ENCODE results near the gene CYB5RL.
"Not testable (repeated sequence)": the region's sequence is repeated elsewhere in the genome, so short reads cannot be mapped to it uniquely, and the experiment has no call there.

CYB5RL gene

GRCh38 chr1:54225986-54226559 lies 26.2 kb upstream of the CYB5RL start:
- no peak for DNase-seq (ENCODE audit: low read depth in 2 of 2)

GRCh38 chr1:54225378-54225777 lies 25.5 kb upstream of the CYB5RL start:
- DNase-seq (ENCODE audit: low read depth in 2 of 2) = no peak

GRCh38 chr1:54224233-54224632 lies 24.4 kb upstream of the CYB5RL start:
- DNase-seq (ENCODE audit: low read depth in 2 of 2) = no peak

GRCh38 chr1:54223441-54224202 lies 23.8 kb upstream of the CYB5RL start:
- DNase-seq (ENCODE audit: low read depth in 2 of 2) = no peak

GRCh38 chr1:54222711-54223110 lies 22.9 kb upstream of the CYB5RL start:
- DNase-seq (ENCODE audit: low read depth in 2 of 2) = no peak

- DNase-seq (ENCODE audit: low read depth in 2 of 2) = no peak
These were observed 22.1 kb upstream of the CYB5RL start for GRCh38 chr1:54221867-54222484.

GRCh38 chr1:54221113-54221834 lies 21.4 kb upstream of the CYB5RL start:
- DNase-seq (ENCODE audit: low read depth in 2 of 2) = no peak

GRCh38 chr1:54220004-54220811 lies 20.4 kb upstream of the CYB5RL start:
- DNase-seq (ENCODE audit: low read depth in 2 of 2) = no peak

- no peak for DNase-seq (ENCODE audit: low read depth in 2 of 2)
These were observed 19.8 kb upstream of the CYB5RL start for GRCh38 chr1:54219688-54220003.

GRCh38 chr1:54218883-54219687 lies 19.3 kb upstream of the CYB5RL start:
- no peak for DNase-seq (ENCODE audit: low read depth in 2 of 2)

GRCh38 chr1:54215523-54215922 lies 15.7 kb upstream of the CYB5RL start:
- no peak for DNase-seq (ENCODE audit: low read depth in 2 of 2)

GRCh38 chr1:54212872-54213271 lies 13.0 kb upstream of the CYB5RL start:
- no peak for DNase-seq (ENCODE audit: low read depth in 2 of 2)

- DNase-seq (ENCODE audit: low read depth in 2 of 2) = not testable (repeated sequence)
These were observed 8.1 kb upstream of the CYB5RL start for GRCh38 chr1:54207896-54208295.

- DNase-seq (ENCODE audit: low read depth in 2 of 2) = no peak
These were observed 7.5 kb upstream of the CYB5RL start for GRCh38 chr1:54207287-54207686.

- no peak for DNase-seq (ENCODE audit: low read depth in 2 of 2)
These were observed 4.4 kb upstream of the CYB5RL start for GRCh38 chr1:54204199-54204598.

GRCh38 chr1:54200519-54200997 lies 728 bp upstream of the CYB5RL start:
- DNase-seq (ENCODE audit: low read depth in 2 of 2) = no peak

- DNase-seq (ENCODE audit: low read depth in 2 of 2) = no peak
These were observed 572 bp downstream of the CYB5RL start for GRCh38 chr1:54199151-54199764.

GRCh38 chr1:54193453-54193852 lies 6.4 kb downstream of the CYB5RL start:
- DNase-seq (ENCODE audit: low read depth in 2 of 2) = no peak

- no peak for DNase-seq (ENCODE audit: low read depth in 2 of 2)
These were observed 8.3 kb downstream of the CYB5RL start for GRCh38 chr1:54191525-54191924.

- no peak for DNase-seq (ENCODE audit: low read depth in 2 of 2)
These were observed 9.3 kb downstream of the CYB5RL start for GRCh38 chr1:54190526-54190925.
